GM19238 (cell line): ENCODE results near the gene PRR35.
"Not testable (repeated sequence)": the region's sequence is repeated elsewhere in the genome, so short reads cannot be mapped to it uniquely, and the experiment has no call there.

ENCODE experiments used
- DNase-seq: peaks from one replicate; pipeline ENCODE4 v3.0.0; 2011; ENCODE audit warnings: low spot score; ENCODE audit not compliant: insufficient read length

Gene PRR35

DNA sequence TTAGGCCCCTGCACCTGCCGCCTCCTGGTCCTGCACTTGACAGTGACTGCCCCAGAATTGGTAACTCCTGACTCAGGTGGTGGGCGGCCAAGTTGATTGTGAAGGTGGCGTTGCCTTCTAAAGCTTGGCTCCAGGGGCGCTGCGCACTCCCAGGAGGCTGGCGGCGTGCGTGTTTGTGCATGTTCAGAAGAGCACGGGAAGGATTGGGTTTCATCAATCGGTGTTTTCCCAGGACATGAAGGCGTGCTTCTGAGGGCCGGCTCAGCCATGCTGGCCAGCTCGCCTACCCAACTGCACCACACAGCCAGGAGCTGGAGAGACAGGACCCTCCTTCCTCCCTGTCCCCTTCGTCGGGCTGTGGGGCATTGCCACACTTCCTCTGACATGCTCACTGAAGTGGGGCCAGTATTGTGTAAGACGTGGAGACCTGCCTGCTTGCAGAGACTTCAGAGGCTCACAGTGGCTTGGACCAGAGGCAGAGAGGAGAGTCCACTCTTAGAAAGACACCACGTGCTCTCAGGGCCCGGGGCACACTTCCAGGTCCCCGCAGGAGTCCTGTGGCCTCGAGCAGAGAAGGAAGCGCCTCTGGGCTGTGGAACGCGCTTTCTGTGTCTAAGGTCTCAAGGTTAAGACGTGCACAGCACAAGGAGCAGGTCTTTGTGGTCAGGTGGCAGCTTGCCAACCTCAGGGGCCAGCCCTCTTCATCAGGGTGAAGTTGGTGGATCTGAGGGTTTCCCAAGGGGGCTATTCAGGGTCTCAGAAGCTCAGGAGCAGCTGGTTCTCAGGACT lies 32.5 kb downstream of the PRR35 start:
- DNase-seq: no peak

DNA sequence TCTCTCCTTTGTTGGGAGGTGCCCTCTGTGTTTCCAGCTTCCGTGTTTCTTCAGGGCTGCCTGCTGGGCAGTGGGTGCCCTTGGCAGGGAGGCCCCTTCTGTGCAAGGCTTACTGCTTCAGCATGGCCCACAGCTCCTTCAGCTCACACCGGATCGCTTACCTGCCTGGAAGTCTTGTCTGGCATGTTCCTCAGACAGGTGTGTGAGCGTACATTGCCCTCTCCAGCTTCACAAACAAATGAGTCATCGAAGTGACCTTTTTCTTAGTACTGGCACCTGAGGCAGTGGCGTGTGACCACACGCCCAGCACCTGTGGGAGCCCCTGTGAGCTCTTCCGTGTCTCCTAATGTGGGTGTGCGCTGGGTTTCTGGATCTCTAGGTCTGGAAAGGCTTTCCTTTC lies 33.2 kb downstream of the PRR35 start:
- no peak for DNase-seq

- DNase-seq: no peak
Observed at GRCh38 chr16:593807-594206, 33.6 kb downstream of the PRR35 start.

DNA sequence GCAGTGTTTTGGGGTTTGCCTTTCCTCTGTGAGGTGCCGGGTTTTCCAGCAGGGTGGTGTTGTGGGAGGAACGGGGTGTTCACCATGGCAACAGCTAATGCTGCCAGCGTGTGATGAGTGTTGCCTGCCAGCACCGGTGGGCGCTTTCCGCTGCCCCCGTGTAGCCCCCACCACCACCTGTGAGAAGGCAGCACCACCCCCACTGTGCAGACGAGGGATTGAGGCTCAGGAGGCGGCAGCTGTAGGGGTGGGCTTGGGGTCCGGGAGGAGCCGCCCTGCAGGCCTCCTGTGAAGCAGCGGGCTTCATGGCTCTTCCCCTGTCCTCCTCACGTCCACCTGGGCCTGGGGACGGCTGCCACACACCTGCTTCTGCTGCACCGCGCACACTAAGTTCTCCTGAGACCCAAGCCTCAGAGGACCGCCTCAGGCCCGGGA lies 34.9 kb downstream of the PRR35 start:
- DNase-seq: no peak

DNA sequence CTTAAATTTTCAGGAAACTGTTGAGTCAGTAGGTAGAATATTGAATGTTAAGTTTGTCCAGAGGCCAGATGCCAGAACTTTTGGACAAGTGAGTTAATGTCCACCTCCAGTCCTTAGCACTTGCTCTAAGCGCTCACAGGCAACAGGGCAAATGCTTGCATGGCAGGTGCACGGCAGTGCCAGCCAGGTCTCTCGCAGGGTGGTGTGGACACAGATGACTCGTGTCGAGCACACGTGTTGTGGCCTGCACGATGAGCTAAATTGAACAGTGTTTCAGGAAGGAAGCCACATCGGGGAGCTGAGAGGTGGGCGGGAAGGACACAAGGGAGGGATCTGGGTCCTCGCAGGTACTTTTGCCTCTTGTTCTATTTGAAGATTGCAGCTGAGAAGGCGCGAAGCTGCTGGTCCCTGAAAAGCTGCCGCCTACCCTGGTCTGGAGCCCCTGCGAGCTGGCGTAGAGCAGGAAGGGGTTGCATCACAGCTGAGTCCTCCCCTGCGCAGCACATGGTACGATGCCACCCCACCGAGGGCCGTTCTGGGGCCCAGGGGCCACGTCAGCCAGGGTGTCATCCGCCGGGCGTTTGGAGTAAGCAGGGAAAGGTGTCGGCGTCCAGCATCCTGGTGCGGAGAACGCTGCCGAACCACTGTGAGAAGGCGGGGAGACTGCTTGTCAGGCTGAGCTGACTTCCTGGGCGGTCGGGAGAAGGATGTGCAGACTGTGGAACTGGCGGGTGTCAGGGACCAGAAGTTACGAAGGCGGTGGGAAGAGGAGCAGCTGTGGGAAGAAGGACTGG lies 35.9 kb downstream of the PRR35 start:
- DNase-seq: no peak

DNA sequence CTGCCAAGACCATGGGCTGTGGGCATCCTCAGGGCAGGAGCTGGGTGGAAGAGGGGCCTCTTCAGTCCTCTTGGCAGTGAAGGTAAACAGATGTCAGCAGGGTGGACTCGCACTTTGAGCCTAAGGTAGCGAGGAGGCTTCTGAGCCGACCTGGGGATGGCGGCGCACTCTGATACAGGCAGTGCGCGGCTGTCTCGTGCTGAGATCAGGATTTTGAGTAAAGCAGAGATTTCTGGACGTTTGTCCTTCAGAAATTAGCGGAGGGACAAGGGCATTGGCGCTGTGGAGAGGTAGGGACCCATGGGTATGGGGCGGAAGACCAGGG lies 36.5 kb downstream of the PRR35 start:
- DNase-seq: no peak

DNA sequence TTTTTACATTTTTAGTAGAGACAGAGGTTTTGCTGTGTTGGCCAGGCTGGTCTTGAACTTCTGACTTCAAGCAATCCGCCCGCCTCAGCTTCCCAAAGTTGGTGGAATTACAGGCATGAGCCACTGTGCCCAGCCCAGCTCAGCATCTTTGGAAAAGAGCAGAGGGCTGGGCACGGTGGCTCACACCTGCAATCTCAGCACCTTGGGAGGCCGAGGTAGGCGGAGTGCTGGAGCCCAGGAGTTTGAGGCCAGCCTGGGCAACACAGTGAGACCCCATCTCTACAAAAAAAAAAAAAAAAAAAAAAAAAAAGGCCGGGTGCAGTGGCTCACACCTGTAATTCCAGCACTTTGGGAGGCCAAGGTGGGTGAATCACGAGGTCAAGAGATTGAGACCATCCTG lies 37.5 kb downstream of the PRR35 start:
- DNase-seq: not testable (repeated sequence)

- no peak for DNase-seq
Observed at GRCh38 chr16:598823-599739, 38.9 kb downstream of the PRR35 start.

GRCh38 chr16:600781-601180 lies 40.6 kb downstream of the PRR35 start:
- DNase-seq: no peak

DNA sequence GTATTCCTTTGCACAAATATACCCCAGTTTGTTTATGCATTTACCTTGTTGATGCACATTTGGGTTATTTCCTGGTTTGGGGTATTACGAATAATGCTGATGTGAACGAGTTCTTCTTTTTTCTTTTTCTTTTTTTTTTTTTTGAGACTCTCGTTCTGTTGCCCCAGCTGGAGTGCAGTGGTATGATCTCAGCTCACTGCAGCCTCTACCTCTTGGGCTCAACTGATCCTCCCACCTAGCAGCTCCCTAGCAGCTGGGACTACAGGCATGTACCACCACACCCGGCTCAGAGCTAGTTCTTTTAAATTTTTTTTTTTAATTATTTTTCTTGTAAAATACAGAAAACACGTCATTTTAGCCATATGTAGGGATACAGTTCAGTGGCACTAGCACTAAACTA lies 43.7 kb downstream of the PRR35 start:
- no peak for DNase-seq

DNA sequence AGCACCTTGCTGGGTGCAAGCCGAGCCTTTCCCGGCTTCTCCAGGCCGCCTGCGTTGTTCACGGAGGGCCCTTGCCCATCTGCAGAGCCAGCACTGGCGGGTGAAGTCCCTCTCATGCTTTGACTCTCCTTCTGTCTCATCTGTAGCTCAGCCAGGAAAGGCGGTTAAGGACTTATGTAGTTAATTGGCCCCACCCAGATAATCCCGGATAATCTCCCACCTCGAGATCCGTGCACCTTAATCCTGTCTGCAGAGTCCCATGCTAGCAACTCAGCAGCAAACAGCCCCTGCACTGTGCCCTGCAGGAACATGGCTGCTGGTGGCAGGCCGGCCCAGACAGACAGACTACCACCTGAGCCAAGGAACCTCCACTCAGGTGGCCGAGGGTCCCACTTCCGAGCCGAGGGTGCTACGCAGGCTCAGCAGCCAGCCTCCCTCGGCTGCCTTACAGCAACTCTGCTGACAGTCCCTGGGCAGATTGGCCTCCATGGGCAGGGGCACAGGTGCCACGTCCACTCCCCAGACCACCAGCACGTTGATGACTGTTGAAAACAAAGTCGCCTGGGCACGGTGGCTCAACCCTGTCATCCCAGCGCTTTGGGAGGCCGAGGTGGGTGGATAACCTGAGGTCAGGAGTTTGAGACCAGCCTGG lies 46.6 kb downstream of the PRR35 start:
- DNase-seq: no peak

DNA sequence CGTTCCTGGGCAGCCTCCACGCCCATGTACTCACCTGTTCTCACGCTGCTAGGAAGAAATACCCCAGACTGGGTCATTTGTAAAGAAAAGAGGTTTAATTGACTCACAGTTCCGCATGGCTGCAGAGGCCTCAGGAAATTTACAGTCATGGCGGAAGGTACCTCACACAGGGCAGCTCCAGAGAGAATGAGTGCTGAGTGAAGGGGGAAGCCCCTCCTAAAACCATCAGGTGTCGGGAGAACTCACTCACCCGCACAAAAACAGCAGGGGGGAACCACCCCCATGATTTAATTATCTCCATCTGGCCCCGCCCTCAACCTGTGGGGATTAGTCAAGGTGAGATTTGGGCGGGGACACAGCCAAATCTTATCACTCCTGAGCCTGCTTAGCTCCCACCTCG lies 47.8 kb downstream of the PRR35 start:
- no peak for DNase-seq

- DNase-seq: no peak
Observed at GRCh38 chr16:609316-609715, 49.1 kb downstream of the PRR35 start.

- DNase-seq: no peak
Observed at GRCh38 chr16:609984-610383, 49.8 kb downstream of the PRR35 start.

DNA sequence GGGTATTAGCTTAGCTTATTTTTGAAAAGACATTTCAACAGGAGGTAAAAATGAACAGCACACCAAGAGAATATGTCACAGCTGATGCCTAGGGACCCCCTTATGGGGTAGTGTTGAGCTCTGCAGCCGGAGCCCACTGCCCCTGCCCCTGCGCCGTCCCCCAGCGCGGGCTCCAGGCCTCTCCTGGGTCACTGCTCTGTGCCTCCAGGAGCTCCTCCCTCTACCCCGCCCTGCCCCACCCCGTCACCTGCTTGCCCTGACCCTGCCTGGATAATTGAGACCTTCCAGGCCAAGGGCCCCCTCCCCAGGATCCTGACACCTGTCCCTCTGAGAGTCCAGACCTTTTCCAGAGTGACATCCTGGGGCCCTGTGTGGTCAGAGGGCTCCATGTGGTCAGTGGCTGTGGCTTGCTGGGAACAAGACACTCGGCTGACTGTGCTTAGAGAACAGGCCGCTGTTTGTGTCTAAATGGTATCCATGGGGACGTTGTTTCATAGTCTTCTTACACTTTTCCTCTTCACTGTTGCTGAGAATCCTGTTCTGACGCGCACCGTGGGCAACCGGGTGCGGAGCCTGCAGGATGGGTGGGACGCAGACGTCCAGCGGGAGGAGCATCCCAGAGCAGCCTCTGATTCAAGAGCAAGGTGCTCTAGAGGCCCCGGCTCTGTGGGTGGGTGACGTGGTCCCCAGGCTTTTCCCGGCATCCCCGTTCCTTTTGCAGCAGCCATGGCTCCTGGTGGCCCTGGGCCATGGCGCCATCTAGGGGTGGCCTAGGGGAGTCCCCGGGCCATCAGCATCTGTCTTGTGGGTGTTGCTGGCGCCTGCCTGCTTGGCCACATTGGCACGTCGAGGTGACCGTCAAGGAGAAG lies 50.6 kb downstream of the PRR35 start:
- no peak for DNase-seq

- DNase-seq: no peak
Observed at GRCh38 chr16:615122-615521, 54.9 kb downstream of the PRR35 start.
